ENCODE results near the gene A1CF.

GRCh38 chr10:50892467-50892866 lies 7.0 kb upstream of the A1CF start:
- TF ChIP-seq, protein P1, sequence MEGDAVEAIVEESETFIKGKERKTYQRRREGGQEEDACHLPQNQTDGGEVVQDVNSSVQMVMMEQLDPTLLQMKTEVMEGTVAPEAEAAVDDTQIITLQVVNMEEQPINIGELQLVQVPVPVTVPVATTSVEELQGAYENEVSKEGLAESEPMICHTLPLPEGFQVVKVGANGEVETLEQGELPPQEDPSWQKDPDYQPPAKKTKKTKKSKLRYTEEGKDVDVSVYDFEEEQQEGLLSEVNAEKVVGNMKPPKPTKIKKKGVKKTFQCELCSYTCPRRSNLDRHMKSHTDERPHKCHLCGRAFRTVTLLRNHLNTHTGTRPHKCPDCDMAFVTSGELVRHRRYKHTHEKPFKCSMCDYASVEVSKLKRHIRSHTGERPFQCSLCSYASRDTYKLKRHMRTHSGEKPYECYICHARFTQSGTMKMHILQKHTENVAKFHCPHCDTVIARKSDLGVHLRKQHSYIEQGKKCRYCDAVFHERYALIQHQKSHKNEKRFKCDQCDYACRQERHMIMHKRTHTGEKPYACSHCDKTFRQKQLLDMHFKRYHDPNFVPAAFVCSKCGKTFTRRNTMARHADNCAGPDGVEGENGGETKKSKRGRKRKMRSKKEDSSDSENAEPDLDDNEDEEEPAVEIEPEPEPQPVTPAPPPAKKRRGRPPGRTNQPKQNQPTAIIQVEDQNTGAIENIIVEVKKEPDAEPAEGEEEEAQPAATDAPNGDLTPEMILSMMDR (IDR thresholded peaks at IDR 0.05): no peak
- TF ChIP-seq POLR2A (IDR thresholded peaks at IDR 0.05): no peak
